GM10248 (cell line): ENCODE data around the gene TNK1.

Source experiments
- CTCF ChIA-PET: fragments of 300-600 bp; sonication (Branson Sonifier 250); formaldehyde crosslinking; extraction: SDS; loops from one replicate; lab custom pipeline; 2021; ENCODE audit warnings: antibody characterized with exemption; lab: Yijun Ruan, JAX
- POLR2A ChIA-PET: fragments of 350-650 bp; sonication (Branson Sonifier 250); formaldehyde crosslinking; extraction: SDS; loops from one replicate; lab custom pipeline; 2020; ENCODE audit warnings: antibody characterized with exemption; lab: Yijun Ruan, JAX
- DNase-seq: peaks from one replicate; pipeline ENCODE4 v3.0.0; 2012; ENCODE audit errors: extremely low spot score
- CTCF ChIP-seq: IDR thresholded peaks from 2 replicates; pipeline ENCODE4 v1.5.1; 2012; ENCODE audit warnings: mild to moderate bottlenecking, low read depth; ENCODE audit errors: extremely low read depth, missing control alignments, control extremely low read depth

TNK1 gene

DNA sequence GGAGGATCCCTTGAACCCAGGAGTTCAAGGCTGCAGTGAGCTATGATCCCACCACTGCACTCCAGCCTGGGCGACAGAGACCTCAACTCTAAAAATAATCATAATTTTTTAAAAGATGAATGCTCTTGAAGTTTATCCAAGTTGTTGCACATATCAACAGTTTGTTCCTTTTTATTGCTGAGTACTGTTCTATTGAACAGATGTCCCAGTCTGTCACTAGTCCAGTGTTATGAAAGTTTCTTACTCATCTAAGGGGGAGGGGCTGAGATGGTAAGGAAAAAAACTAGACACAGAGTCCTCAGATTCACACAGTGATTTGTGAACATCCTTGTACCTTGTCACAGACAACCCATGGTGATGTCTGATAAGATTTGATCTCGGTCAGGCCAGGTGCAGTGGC lies 40.7 kb upstream of the TNK1 start:
- POLR2A ChIA-PET: no interaction called here
- DNase-seq: no peak
- CTCF ChIA-PET: interaction anchor here (1.3 to 1.7 kb wide), 2 partner anchors 14 to 16 kb away, joined by 4 read pairs; no protein-coding TSS in a partner anchor
- TF ChIP-seq CTCF: no peak

- no peak for TF ChIP-seq CTCF
- DNase-seq: no peak
- ChIA-PET POLR2A (interaction anchor here (0.6 kb wide), 1 partner anchor 43 kb away, joined by 3 read pairs; no protein-coding TSS in a partner anchor), CTCF (interaction anchor here (0.8 to 4.0 kb wide), 5 partner anchors 11 to 62 kb away, joined by 3 to 15 read pairs (median 3); partner anchors contain the start of genes NEURL4 and TMEM95)
Observed at GRCh38 chr17:7341842-7342241, 39.0 kb upstream of the TNK1 start.

GRCh38 chr17:7343250-7343649 lies 37.6 kb upstream of the TNK1 start:
- ChIA-PET POLR2A (no interaction called here), CTCF (interaction anchor here (1.2 to 4.0 kb wide), 4 partner anchors 13 to 218 kb away, joined by 3 to 15 read pairs (median 12); partner anchors contain the start of gene NEURL4)
- TF ChIP-seq CTCF: no peak
- no peak for DNase-seq

- TF ChIP-seq CTCF: no peak
- ChIA-PET POLR2A (no interaction called here), CTCF (interaction anchor here (0.7 to 8.1 kb wide), 5 partner anchors 9 to 66 kb away, joined by 3 to 62 read pairs (median 5); partner anchors contain the start of genes ACAP1 and SLC2A4)
- DNase-seq: no peak
Observed at GRCh38 chr17:7346761-7347614, 33.9 kb upstream of the TNK1 start.

DNA sequence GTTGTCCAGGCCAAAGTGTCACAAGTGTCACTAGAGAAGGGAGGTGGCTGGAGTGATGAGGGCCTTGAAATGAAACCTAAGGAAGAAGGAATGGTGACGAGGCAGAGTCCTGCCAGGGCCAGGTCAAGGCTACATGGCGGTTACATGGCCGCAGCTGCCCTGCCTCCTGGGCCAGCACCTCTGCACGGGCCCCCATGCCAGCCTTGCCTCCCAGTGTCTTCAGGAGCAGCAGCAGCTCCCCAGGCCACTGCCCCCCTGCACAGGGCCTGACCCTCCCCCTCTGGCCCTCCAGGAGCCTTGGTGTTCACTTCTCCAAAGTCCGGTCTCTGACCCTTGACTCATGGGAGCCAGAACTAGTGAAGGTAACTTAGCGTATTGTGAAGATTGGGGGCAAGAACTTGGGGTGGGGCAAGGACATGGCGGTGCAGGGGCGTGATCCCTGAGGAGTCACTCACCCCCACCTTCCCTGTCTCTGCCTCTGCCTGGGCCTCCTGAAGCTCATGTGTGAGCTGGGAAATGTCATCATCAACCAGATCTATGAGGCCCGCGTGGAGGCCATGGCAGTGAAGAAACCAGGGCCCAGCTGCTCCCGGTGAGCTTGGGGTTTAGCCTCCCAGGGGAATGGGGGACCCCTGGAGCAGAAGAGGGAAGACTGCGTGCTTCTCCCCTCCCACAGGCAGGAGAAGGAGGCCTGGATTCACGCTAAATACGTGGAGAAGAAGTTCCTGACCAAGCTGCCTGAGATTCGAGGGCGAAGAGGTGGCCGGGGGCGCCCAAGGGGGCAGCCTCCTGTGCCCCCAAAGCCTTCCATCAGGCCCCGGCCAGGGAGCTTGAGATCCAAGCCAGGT lies 33.0 kb upstream of the TNK1 start:
- ChIA-PET POLR2A (no interaction called here), CTCF (interaction anchor here (1.5 to 8.1 kb wide), 4 partner anchors 8 to 213 kb away, joined by 5 to 62 read pairs (median 6); partner anchors contain the start of gene ACAP1)
- no peak for TF ChIP-seq CTCF
- DNase-seq: no peak
